K562 (cell line): ENCODE results near the gene TUBE1. TPM values are rescaled to one million over a fixed set of nuclear protein-coding genes. Genes with fewer than 3 reads are reported as not detected.

ENCODE experiments used
- ATAC-seq: fragments of 200-7000 bp; cut with Tn5 transposase; 3 replicates; pipeline ENCODE4 v1.9.1; 2020; ENCODE audit warnings: moderate library complexity
- BruUV-seq: library from RNA; stranded (reverse); fragments of 400-500 nt; replicated peaks from 2 replicates; lab custom pipeline; 2021; lab: Mats Ljungman, UMichigan
- CTCF ChIA-PET: fragments of 300-600 bp; formaldehyde crosslinking; extraction: SDS; loops from one replicate; lab custom pipeline; 2021; ENCODE audit warnings: low intra/inter-chr PET ratio; lab: Yijun Ruan, JAX
- POLR2A ChIA-PET: fragments of 300-600, 350-650 bp; sonication (Branson Sonifier 250); formaldehyde crosslinking; extraction: SDS; loops from one replicate; lab custom pipeline; 2021; ENCODE audit warnings: antibody characterized with exemption, inconsistent platforms; lab: Yijun Ruan, JAX
- DNase-seq, 4 experiments: peaks; one replicate each; pipeline versions ENCODE4 v3.0.0 to v3.0.0-alpha.2; 2011 to 2018; ENCODE audit warnings: low spot score in 3 of 4, mixed read lengths in 3 of 4; ENCODE audit errors: extremely low read depth in 1 of 4
- FAIRE-seq: peaks from 2 replicates; lab custom pipeline; 2011; peaks lifted over from hg19 to GRCh38; lab: Jason Lieb, UNC
- H2AFZ ChIP-seq: 2 replicates; pipeline ENCODE4 v1.6.0; 2011; ENCODE audit warnings: low read depth, low read length, control low read depth, inconsistent platforms
- H3K27ac ChIP-seq: fragments of 200-600 bp; 3 replicates; pipeline ENCODE4 v1.8.0; 2011; ENCODE audit warnings: low read depth, mild to moderate bottlenecking, control low read depth, inconsistent platforms, low read length, moderate library complexity, mixed read lengths; ENCODE audit errors: extremely low read depth
- H3K27me3 ChIP-seq, 2 experiments: fragments of 300-600 bp in 1 of 2; 2 replicates in 1 of 2; 3 replicates in 1 of 2; pipeline versions ENCODE4 v1.6.0 to v1.8.0; 2011; ENCODE audit warnings: inconsistent platforms in 2 of 2, low read length in 2 of 2, mild to moderate bottlenecking in 1 of 2, mixed read lengths in 1 of 2, moderate library complexity in 1 of 2; ENCODE audit not compliant: control insufficient read depth in 2 of 2, insufficient read depth in 2 of 2
- H3K36me3 ChIP-seq: fragments of 300-600 bp; 3 replicates; pipeline ENCODE4 v1.8.0; 2011; ENCODE audit warnings: mild to moderate bottlenecking, low read length, inconsistent platforms; ENCODE audit not compliant: control insufficient read depth, insufficient read depth
- H3K4me1 ChIP-seq, 2 experiments: fragments of 200-600 bp in 1 of 2; replicated peaks in 1 of 2; 2 replicates in 1 of 2; 3 replicates in 1 of 2; pipeline versions ENCODE4 v1.5.1 to v1.8.0; 2011; ENCODE audit warnings: inconsistent platforms in 2 of 2, low read length in 2 of 2, mild to moderate bottlenecking in 1 of 2, mixed read lengths in 1 of 2, moderate library complexity in 1 of 2; ENCODE audit not compliant: control insufficient read depth in 2 of 2, insufficient read depth in 2 of 2
- H3K4me2 ChIP-seq: 2 replicates; pipeline ENCODE4 v1.6.1; 2011; ENCODE audit warnings: low read length, control low read depth, inconsistent platforms, mixed read lengths; ENCODE audit not compliant: insufficient read depth
- H3K4me3 ChIP-seq: fragments of 200-600 bp; sonication (generic), shearing (Covaris generic); 2 replicates; pipeline ENCODE4 v1.5.1; 2016; ENCODE audit warnings: control low read depth, inconsistent platforms
- H3K79me2 ChIP-seq: fragments of 200-600 bp; 3 replicates; pipeline ENCODE4 v1.8.0; 2011; ENCODE audit warnings: low read length, inconsistent platforms; ENCODE audit not compliant: control insufficient read depth, insufficient read depth
- H3K9ac ChIP-seq, 2 experiments: 2 replicates each; pipeline versions ENCODE4 v1.6.0 to v1.6.1; 2011; ENCODE audit warnings: low read depth in 2 of 2, low read length in 2 of 2, control low read depth in 1 of 2, inconsistent platforms in 1 of 2, mild to moderate bottlenecking in 1 of 2, mixed read lengths in 1 of 2; ENCODE audit not compliant: insufficient read depth in 1 of 2
- H3K9me1 ChIP-seq: one replicate; pipeline ENCODE4 v1.6.0; 2011; ENCODE audit warnings: inconsistent platforms, mild to moderate bottlenecking, low read length, moderate library complexity; ENCODE audit not compliant: control insufficient read depth, insufficient read depth
- H3K9me3 ChIP-seq: replicated peaks from 2 replicates; pipeline ENCODE4 v1.5.1; 2011; ENCODE audit warnings: low read depth, low read length, inconsistent platforms; ENCODE audit not compliant: control insufficient read depth, insufficient read depth
- H4K20me1 ChIP-seq: replicated peaks from 2 replicates; pipeline ENCODE4 v1.6.1; 2011; ENCODE audit warnings: low read length, inconsistent platforms, mixed read lengths; ENCODE audit not compliant: control insufficient read depth, insufficient read depth
- CREM ChIP-seq: IDR thresholded peaks from 2 replicates; pipeline ENCODE4 v1.6.1; 2014; ENCODE audit warnings: antibody characterized with exemption, low read depth
- EP400 ChIP-seq: fragments of 450-650 bp; IDR thresholded peaks from 2 replicates; pipeline ENCODE4 v1.6.1; 2017; ENCODE audit warnings: antibody characterized with exemption, mild to moderate bottlenecking, moderate library complexity
- HDAC3 ChIP-seq: fragments of 450-650 bp; IDR thresholded peaks from 2 replicates; pipeline ENCODE4 v1.6.1; 2018; ENCODE audit warnings: borderline replicate concordance, mild to moderate bottlenecking, moderate library complexity; ENCODE audit not compliant: partially characterized antibody
- HOXB6 ChIP-seq: fragments of 250-450 bp; sonication (Bioruptor Pico); IDR thresholded peaks from 2 replicates; pipeline ENCODE4 v1.5.1; 2022; ENCODE audit warnings: mild to moderate bottlenecking, borderline replicate concordance
- IRF2 ChIP-seq: sonication (generic); formaldehyde crosslinking; IDR thresholded peaks from 2 replicates; pipeline ENCODE4 v1.8.1; 2022; ENCODE audit warnings: mild to moderate bottlenecking, missing genetic modification reagents
- KAT2B ChIP-seq: IDR thresholded peaks from one replicate; pipeline ENCODE4 v1.6.1; 2012; ENCODE audit warnings: low read depth, mild to moderate bottlenecking, control low read depth, inconsistent platforms, low read length, moderate library complexity
- NCOA2 ChIP-seq, 2 experiments: fragments of 450-650 bp; IDR thresholded peaks; 2 replicates each; pipeline ENCODE4 v1.6.1; 2018; ENCODE audit warnings: mild to moderate bottlenecking in 2 of 2, moderate library complexity in 1 of 2; ENCODE audit not compliant: partially characterized antibody in 2 of 2
- RUNX1 ChIP-seq: sonication (generic); IDR thresholded peaks from 2 replicates; pipeline ENCODE4 v1.6.1; 2016; ENCODE audit warnings: antibody characterized with exemption, low read depth
- XRCC5 ChIP-seq: fragments of 200-400 bp; formaldehyde crosslinking; IDR thresholded peaks from 2 replicates; pipeline ENCODE4 v1.6.1; 2017; ENCODE audit warnings: low read depth, mild to moderate bottlenecking, low read length
- in situ Hi-C: fragments of 300-500 bp; cut with MboI; formaldehyde crosslinking; loops from 4 replicates; pipeline ENCODE4 v1.15.0; 2018; ENCODE audit warnings: inconsistent platforms, mixed read lengths
- intact Hi-C: fragments of 100-400 bp; cut with micrococcal nuclease; formaldehyde crosslinking; loops from 2 replicates; pipeline ENCODE4 v1.14.2; 2022
- polyA plus RNA-seq, 8 experiments: library from polyadenylated mRNA; depleted of rRNA in 4 of 8; stranded (reverse) in 5 of 8; unstranded in 3 of 8; fragments of >200 nt; fragmentation: Nextera tagmentation in 2 of 8; fragmentation: Illumina TruSeq in 1 of 8; extraction: Ambion mirVana in 2 of 8; extraction: Trizol in 1 of 8; gene quantifications; 2 replicates each; pipeline versions ENCODE4 v1.2.1 to v1.2.3, GENCODE V29; 2011 to 2014; ENCODE audit warnings: inconsistent platforms in 1 of 8, missing spikeins in 1 of 8
- total RNA-seq, 7 experiments: library from RNA; depleted of rRNA in 6 of 7; stranded (reverse); fragments of >200 nt in 6 of 7; fragmentation: Illumina TruSeq in 2 of 7; extraction: Trizol in 2 of 7; gene quantifications; 2 replicates each; pipeline versions ENCODE4 v1.2.1 to v1.2.3, GENCODE V29; 2011 to 2021; ENCODE audit warnings: low replicate concordance in 1 of 7
- TF ChIP-seq, protein P1 (sequence below): IDR thresholded peaks from 3 replicates; pipeline ENCODE4 v1.6.1; 2011; ENCODE audit warnings: borderline replicate concordance, mild to moderate bottlenecking, moderate library complexity; ENCODE audit not compliant: insufficient read length; ENCODE audit errors: extremely low read depth

TUBE1 gene
- total and polyA plus RNA-seq, 9 of the 15 experiments (the other 6 are each of a cell fraction or from before 2014, with no cell fraction given), result 18.9 to 58.4 (median 30.8) TPM

DNA sequence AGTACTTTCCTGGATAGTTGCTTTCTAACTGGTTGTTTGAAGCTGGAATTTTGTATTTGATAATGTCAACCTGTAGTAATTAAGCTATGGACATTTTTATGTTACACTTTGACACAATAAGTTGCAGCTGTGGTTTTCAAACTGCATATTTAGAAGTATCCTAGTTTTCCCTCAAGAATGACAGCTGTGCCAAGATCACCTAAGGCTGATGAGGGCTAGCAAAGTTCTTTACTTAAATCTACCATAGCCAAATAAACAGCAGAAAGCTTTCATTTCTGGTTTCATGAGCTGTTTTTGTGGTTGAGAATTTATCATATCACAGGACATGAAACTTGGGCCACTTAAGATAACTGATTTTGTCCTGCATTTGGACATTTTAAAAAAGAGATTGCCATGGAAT is 30.8 kb upstream of the TUBE1 start:
- Histone ChIP-seq H3K27ac (no peak overlapping the region), H3K27me3 (no peaks in the 10 kb centered on the region; a peak in 2 of 5 replicates), H3K4me1 (no peaks in the 10 kb centered on the region; a peak in 1 of 5 replicates), H3K79me2 (no peaks in the 10 kb centered on the region), H3K36me3 (no peaks in the 10 kb centered on the region), H3K4me2 (no peak overlapping the region)
- BruUV-seq, result no TSS peak
- POLR2A ChIA-PET, result interaction anchor here (0.6 kb wide), 1 partner anchor 27 kb away, joined by 3 read pairs; no protein-coding TSS in a partner anchor
- TF ChIP-seq CREM, result no peak
- TF ChIP-seq RUNX1, result no peak
- no peak for TF ChIP-seq EP400
- no peak for TF ChIP-seq KAT2B
- TF ChIP-seq NCOA2 (IDR thresholded peaks at IDR 0.05; ENCODE audit: partially characterized antibody in 2 of 2), result no peak
- no peak for TF ChIP-seq IRF2
- TF ChIP-seq HDAC3, result no peak
- TF ChIP-seq HOXB6 (CRISPR knock-in tag), result no peak
- no peak for TF ChIP-seq XRCC5
- TF ChIP-seq, protein P1, sequence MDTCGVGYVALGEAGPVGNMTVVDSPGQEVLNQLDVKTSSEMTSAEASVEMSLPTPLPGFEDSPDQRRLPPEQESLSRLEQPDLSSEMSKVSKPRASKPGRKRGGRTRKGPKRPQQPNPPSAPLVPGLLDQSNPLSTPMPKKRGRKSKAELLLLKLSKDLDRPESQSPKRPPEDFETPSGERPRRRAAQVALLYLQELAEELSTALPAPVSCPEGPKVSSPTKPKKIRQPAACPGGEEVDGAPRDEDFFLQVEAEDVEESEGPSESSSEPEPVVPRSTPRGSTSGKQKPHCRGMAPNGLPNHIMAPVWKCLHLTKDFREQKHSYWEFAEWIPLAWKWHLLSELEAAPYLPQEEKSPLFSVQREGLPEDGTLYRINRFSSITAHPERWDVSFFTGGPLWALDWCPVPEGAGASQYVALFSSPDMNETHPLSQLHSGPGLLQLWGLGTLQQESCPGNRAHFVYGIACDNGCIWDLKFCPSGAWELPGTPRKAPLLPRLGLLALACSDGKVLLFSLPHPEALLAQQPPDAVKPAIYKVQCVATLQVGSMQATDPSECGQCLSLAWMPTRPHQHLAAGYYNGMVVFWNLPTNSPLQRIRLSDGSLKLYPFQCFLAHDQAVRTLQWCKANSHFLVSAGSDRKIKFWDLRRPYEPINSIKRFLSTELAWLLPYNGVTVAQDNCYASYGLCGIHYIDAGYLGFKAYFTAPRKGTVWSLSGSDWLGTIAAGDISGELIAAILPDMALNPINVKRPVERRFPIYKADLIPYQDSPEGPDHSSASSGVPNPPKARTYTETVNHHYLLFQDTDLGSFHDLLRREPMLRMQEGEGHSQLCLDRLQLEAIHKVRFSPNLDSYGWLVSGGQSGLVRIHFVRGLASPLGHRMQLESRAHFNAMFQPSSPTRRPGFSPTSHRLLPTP, result no peak
- TF ChIP-seq, all 486 proteins: peak for 0
- no peak overlapping the region for H2AFZ ChIP-seq
- H4K20me1 ChIP-seq, result no peaks in the 10 kb centered on the region
- DNase-seq (no peak), FAIRE-seq (peak; percentile 37), ATAC-seq (no peak)
- in situ Hi-C loops, result no loop called here
- intact Hi-C loops, result no loop called here
- H3K4me3 ChIP-seq, result no peak overlapping the region
- no peaks in the 10 kb centered on the region for H3K9me3 ChIP-seq
- CTCF ChIA-PET, result no interaction called here
- H3K9ac ChIP-seq, result no peak overlapping the region
- no peaks in the 10 kb centered on the region for H3K9me1 ChIP-seq
